ENCODE data around the gene UBE2J2. TPM values are rescaled to one million over a fixed set of nuclear protein-coding genes. Genes with fewer than 3 reads are reported as not detected.

The UBE2J2 gene
- total and polyA plus RNA-seq, 5 donors from 2014 or later, result 56.4 to 97.5 (median 77.2) TPM

- Histone ChIP-seq H3K4me1 (ENCODE audit: control insufficient read depth, insufficient read depth, low read length, poor library complexity, severe bottlenecking) (no peaks in the 10 kb centered on the region), H3K9me3 (ENCODE audit: control insufficient read depth in 2 of 2, low read length in 2 of 2) (no peaks in the 10 kb centered on the region), H3K27me3 (ENCODE audit: control insufficient read depth, insufficient read depth, low read length) (no peaks in the 10 kb centered on the region), H3K27ac (ENCODE audit: insufficient read depth, low read length, poor library complexity, severe bottlenecking) (no peak overlapping the region), H3K36me3 (ENCODE audit: control insufficient read depth, insufficient read depth, low read length) (no peaks in the 10 kb centered on the region), H3K4me3 (ENCODE audit: low read depth, low read length) (no peak overlapping the region)
- no peak overlapping the region for H3K27ac Mint-ChIP-seq
- DNase-seq, result no peak
- no peaks in the 10 kb centered on the region for H3K9me3 Mint-ChIP-seq
- H3K4me3 Mint-ChIP-seq, result no peak overlapping the region
- H3K27me3 Mint-ChIP-seq, result no peaks in the 10 kb centered on the region
- ATAC-seq (ENCODE audit: low read depth in 2 of 2), result no peak
- peaks cover 0 to 4% (median 2%) of the 10 kb centered on the region in 4 donors for H3K4me1 Mint-ChIP-seq
- H3K36me3 Mint-ChIP-seq, result no peaks in the 10 kb centered on the region
These were observed 22.7 kb upstream of the UBE2J2 start for GRCh38 chr1:1296070-1297061.

- H3K27ac ChIP-seq (ENCODE audit: insufficient read depth, low read length, poor library complexity, severe bottlenecking), result no peak overlapping the region
- no peak overlapping the region for H3K4me3 ChIP-seq (ENCODE audit: low read depth, low read length)
- Mint-ChIP-seq H3K27me3 (no peaks in the 10 kb centered on the region), H3K4me1 (peaks cover 0 to 4% (median 2%) of the 10 kb centered on the region in 4 donors), H3K9me3 (no peaks in the 10 kb centered on the region), H3K36me3 (no peaks in the 10 kb centered on the region), H3K27ac (no peak overlapping the region), H3K4me3 (no peak overlapping the region)
- no peaks in the 10 kb centered on the region for H3K4me1 ChIP-seq (ENCODE audit: control insufficient read depth, insufficient read depth, low read length, poor library complexity, severe bottlenecking)
- H3K36me3 ChIP-seq (ENCODE audit: control insufficient read depth, insufficient read depth, low read length), result no peaks in the 10 kb centered on the region
- H3K9me3 ChIP-seq (ENCODE audit: control insufficient read depth in 2 of 2, low read length in 2 of 2), result no peaks in the 10 kb centered on the region
- DNase-seq (no peak), ATAC-seq (ENCODE audit: low read depth in 2 of 2) (no peak)
- H3K27me3 ChIP-seq (ENCODE audit: control insufficient read depth, insufficient read depth, low read length), result no peaks in the 10 kb centered on the region
These were observed 21.7 kb upstream of the UBE2J2 start for GRCh38 chr1:1295154-1295923.

- H3K27me3 Mint-ChIP-seq, result no peaks in the 10 kb centered on the region
- DNase-seq (no peak), ATAC-seq (ENCODE audit: low read depth in 2 of 2) (no peak)
- H3K9me3 Mint-ChIP-seq, result no peaks in the 10 kb centered on the region
- Histone ChIP-seq H3K36me3 (ENCODE audit: control insufficient read depth, insufficient read depth, low read length) (no peaks in the 10 kb centered on the region), H3K9me3 (ENCODE audit: control insufficient read depth in 2 of 2, low read length in 2 of 2) (no peaks in the 10 kb centered on the region), H3K4me3 (ENCODE audit: low read depth, low read length) (no peak overlapping the region), H3K27ac (ENCODE audit: insufficient read depth, low read length, poor library complexity, severe bottlenecking) (no peak overlapping the region), H3K27me3 (ENCODE audit: control insufficient read depth, insufficient read depth, low read length) (no peaks in the 10 kb centered on the region), H3K4me1 (ENCODE audit: control insufficient read depth, insufficient read depth, low read length, poor library complexity, severe bottlenecking) (no peaks in the 10 kb centered on the region)
- H3K4me1 Mint-ChIP-seq, result peaks cover 0 to 4% (median 2%) of the 10 kb centered on the region in 4 donors
- no peaks in the 10 kb centered on the region for H3K36me3 Mint-ChIP-seq
- no peak overlapping the region for H3K27ac Mint-ChIP-seq
- no peak overlapping the region for H3K4me3 Mint-ChIP-seq
These were observed 20.7 kb upstream of the UBE2J2 start for GRCh38 chr1:1294250-1294890.

GRCh38 chr1:1293263-1294249 lies 19.9 kb upstream of the UBE2J2 start:
- no peaks in the 10 kb centered on the region for H3K36me3 Mint-ChIP-seq
- Histone ChIP-seq H3K27me3 (ENCODE audit: control insufficient read depth, insufficient read depth, low read length) (no peaks in the 10 kb centered on the region), H3K27ac (ENCODE audit: insufficient read depth, low read length, poor library complexity, severe bottlenecking) (no peak overlapping the region), H3K4me3 (ENCODE audit: low read depth, low read length) (no peak overlapping the region), H3K4me1 (ENCODE audit: control insufficient read depth, insufficient read depth, low read length, poor library complexity, severe bottlenecking) (no peaks in the 10 kb centered on the region), H3K36me3 (ENCODE audit: control insufficient read depth, insufficient read depth, low read length) (no peaks in the 10 kb centered on the region), H3K9me3 (ENCODE audit: control insufficient read depth in 2 of 2, low read length in 2 of 2) (no peaks in the 10 kb centered on the region)
- peaks cover 0 to 4% (median 2%) of the 10 kb centered on the region in 4 donors for H3K4me1 Mint-ChIP-seq
- no peaks in the 10 kb centered on the region for H3K9me3 Mint-ChIP-seq
- DNase-seq (no peak), ATAC-seq (ENCODE audit: low read depth in 2 of 2) (no peak)
- no peak overlapping the region for H3K4me3 Mint-ChIP-seq
- H3K27me3 Mint-ChIP-seq, result no peaks in the 10 kb centered on the region
- H3K27ac Mint-ChIP-seq, result no peak overlapping the region

- no peak overlapping the region for H3K27ac Mint-ChIP-seq
- ATAC-seq (ENCODE audit: low read depth in 2 of 2) (no peak), DNase-seq (no peak)
These were observed 19.2 kb upstream of the UBE2J2 start for GRCh38 chr1:1292851-1293250.

GRCh38 chr1:1292442-1292779 lies 18.8 kb upstream of the UBE2J2 start:
- H3K27ac Mint-ChIP-seq, result no peak overlapping the region
- no peaks in the 10 kb centered on the region for H3K36me3 ChIP-seq (ENCODE audit: control insufficient read depth, insufficient read depth, low read length)
- H3K4me3 ChIP-seq (ENCODE audit: low read depth, low read length), result no peak overlapping the region
- no peak overlapping the region for H3K4me3 Mint-ChIP-seq
- no peaks in the 10 kb centered on the region for H3K36me3 Mint-ChIP-seq
- no peaks in the 10 kb centered on the region for H3K27me3 Mint-ChIP-seq
- ATAC-seq (ENCODE audit: low read depth in 2 of 2) (no peak), DNase-seq (no peak)
- no peaks in the 10 kb centered on the region for H3K27me3 ChIP-seq (ENCODE audit: control insufficient read depth, insufficient read depth, low read length)
- peaks cover 0 to 4% (median 2%) of the 10 kb centered on the region in 4 donors for H3K4me1 Mint-ChIP-seq
- no peak overlapping the region for H3K27ac ChIP-seq (ENCODE audit: insufficient read depth, low read length, poor library complexity, severe bottlenecking)
- no peaks in the 10 kb centered on the region for H3K9me3 ChIP-seq (ENCODE audit: control insufficient read depth in 2 of 2, low read length in 2 of 2)
- H3K4me1 ChIP-seq (ENCODE audit: control insufficient read depth, insufficient read depth, low read length, poor library complexity, severe bottlenecking), result no peaks in the 10 kb centered on the region
- no peaks in the 10 kb centered on the region for H3K9me3 Mint-ChIP-seq

More at GRCh38 chr1:1292851-1293250, 19.2 kb upstream of the UBE2J2 start:
- no peaks in the 10 kb centered on the region for H3K27me3 ChIP-seq (ENCODE audit: control insufficient read depth, insufficient read depth, low read length)
- no peaks in the 10 kb centered on the region for H3K36me3 ChIP-seq (ENCODE audit: control insufficient read depth, insufficient read depth, low read length)
- H3K4me1 ChIP-seq (ENCODE audit: control insufficient read depth, insufficient read depth, low read length, poor library complexity, severe bottlenecking), result no peaks in the 10 kb centered on the region
- no peak overlapping the region for H3K4me3 Mint-ChIP-seq
- H3K36me3 Mint-ChIP-seq, result no peaks in the 10 kb centered on the region
- H3K27me3 Mint-ChIP-seq, result no peaks in the 10 kb centered on the region
- no peak overlapping the region for H3K4me3 ChIP-seq (ENCODE audit: low read depth, low read length)
- peaks cover 0 to 4% (median 2%) of the 10 kb centered on the region in 4 donors for H3K4me1 Mint-ChIP-seq
- H3K9me3 ChIP-seq (ENCODE audit: control insufficient read depth in 2 of 2, low read length in 2 of 2), result no peaks in the 10 kb centered on the region
- H3K9me3 Mint-ChIP-seq, result no peaks in the 10 kb centered on the region
- H3K27ac ChIP-seq (ENCODE audit: insufficient read depth, low read length, poor library complexity, severe bottlenecking), result no peak overlapping the region

Data from CD4-positive, CD25-positive, alpha-beta regulatory T cell (primary cell).